Measurements from ENCODE around the gene MMP19.

DNA sequence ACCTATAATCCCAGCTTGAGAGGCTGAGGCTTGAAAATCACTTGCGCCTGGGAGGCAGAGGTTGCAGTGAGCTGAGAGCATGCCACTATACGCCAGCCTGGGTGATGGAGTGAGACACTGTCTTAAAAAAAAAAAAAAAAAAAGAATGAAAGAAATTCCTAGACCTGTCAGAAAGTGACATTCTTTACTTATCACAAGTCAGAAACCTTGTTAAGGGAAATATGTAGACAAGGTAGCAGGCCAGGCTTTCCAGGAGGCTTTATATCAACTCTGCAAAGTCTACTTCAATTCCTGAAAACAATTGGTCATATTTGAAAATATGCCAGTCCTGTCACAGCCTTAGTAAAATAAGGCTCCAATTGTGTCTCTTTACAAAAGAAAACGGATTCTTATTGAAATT lies 19.1 kb upstream of the MMP19 start:
- TF ChIP-seq, protein P1, sequence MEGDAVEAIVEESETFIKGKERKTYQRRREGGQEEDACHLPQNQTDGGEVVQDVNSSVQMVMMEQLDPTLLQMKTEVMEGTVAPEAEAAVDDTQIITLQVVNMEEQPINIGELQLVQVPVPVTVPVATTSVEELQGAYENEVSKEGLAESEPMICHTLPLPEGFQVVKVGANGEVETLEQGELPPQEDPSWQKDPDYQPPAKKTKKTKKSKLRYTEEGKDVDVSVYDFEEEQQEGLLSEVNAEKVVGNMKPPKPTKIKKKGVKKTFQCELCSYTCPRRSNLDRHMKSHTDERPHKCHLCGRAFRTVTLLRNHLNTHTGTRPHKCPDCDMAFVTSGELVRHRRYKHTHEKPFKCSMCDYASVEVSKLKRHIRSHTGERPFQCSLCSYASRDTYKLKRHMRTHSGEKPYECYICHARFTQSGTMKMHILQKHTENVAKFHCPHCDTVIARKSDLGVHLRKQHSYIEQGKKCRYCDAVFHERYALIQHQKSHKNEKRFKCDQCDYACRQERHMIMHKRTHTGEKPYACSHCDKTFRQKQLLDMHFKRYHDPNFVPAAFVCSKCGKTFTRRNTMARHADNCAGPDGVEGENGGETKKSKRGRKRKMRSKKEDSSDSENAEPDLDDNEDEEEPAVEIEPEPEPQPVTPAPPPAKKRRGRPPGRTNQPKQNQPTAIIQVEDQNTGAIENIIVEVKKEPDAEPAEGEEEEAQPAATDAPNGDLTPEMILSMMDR (conservative IDR thresholded peaks at IDR 0.05; ENCODE audit: low read depth, low read length) = no peak
- no peak for TF ChIP-seq EZH2phosphoT487 (IDR thresholded peaks at IDR 0.05; ENCODE audit: borderline replicate concordance, low read length)
- TF ChIP-seq EZH2 (IDR thresholded peaks at IDR 0.05; ENCODE audit: low read length, unreplicated experiment) = no peak
